BE2C (cell line): ENCODE results near the gene CDK5R2.

Source experiments
- DNase-seq: peaks from one replicate; pipeline ENCODE4 v3.0.0-alpha.2; 2020
- H3K27me3 ChIP-seq: fragments of 250-450 bp; sonication (Bioruptor Pico); 2 replicates; pipeline ENCODE4 v1.5.1; 2020; ENCODE audit warnings: mild to moderate bottlenecking
- H3K36me3 ChIP-seq: fragments of 250-450 bp; sonication (Bioruptor Pico); 2 replicates; pipeline ENCODE4 v1.5.1; 2020; ENCODE audit warnings: mild to moderate bottlenecking
- H3K4me1 ChIP-seq: fragments of 250-450 bp; sonication (Bioruptor Pico); 2 replicates; pipeline ENCODE4 v1.5.1; 2020
- H3K4me3 ChIP-seq: 2 replicates; pipeline ENCODE4 v1.5.1; 2011; ENCODE audit warnings: low read depth, low read length
- H3K9me3 ChIP-seq: fragments of 250-450 bp; sonication (Bioruptor Pico); 2 replicates; pipeline ENCODE4 v1.5.1; 2020
- CTCF ChIP-seq: IDR thresholded peaks from 2 replicates; pipeline ENCODE4 v1.5.1; 2012; ENCODE audit warnings: mild to moderate bottlenecking, low read depth, low read length

CDK5R2 gene

GRCh38 chr2:219001577-219002394 lies 42.3 kb downstream of the CDK5R2 start:
- no peak for TF ChIP-seq CTCF
- no peaks in the 10 kb centered on the region for H3K36me3 ChIP-seq
- no peaks in the 10 kb centered on the region for H3K27me3 ChIP-seq
- H3K4me1 ChIP-seq, result peaks cover 43% of the 10 kb centered on the region
- peak; percentile 86 for DNase-seq
- H3K4me3 ChIP-seq, result peak overlapping the region; percentile 76
- no peaks in the 10 kb centered on the region for H3K9me3 ChIP-seq

- Histone ChIP-seq H3K9me3 (no peaks in the 10 kb centered on the region), H3K4me3 (peak overlapping the region; percentile 76), H3K27me3 (no peaks in the 10 kb centered on the region), H3K4me1 (peaks cover 36% of the 10 kb centered on the region), H3K36me3 (no peaks in the 10 kb centered on the region)
- peak; percentile 95 for DNase-seq
- peak; percentile 68 for TF ChIP-seq CTCF
Measured at GRCh38 chr2:219002395-219003266, 43.2 kb downstream of the CDK5R2 start.

- peak overlapping the region; percentile 76 for H3K4me3 ChIP-seq
- no peaks in the 10 kb centered on the region for H3K36me3 ChIP-seq
- H3K27me3 ChIP-seq, result no peaks in the 10 kb centered on the region
- H3K4me1 ChIP-seq, result peaks cover 30% of the 10 kb centered on the region
- H3K9me3 ChIP-seq, result no peaks in the 10 kb centered on the region
- no peak for TF ChIP-seq CTCF
- DNase-seq, result no peak
Measured at GRCh38 chr2:219003267-219003634, 43.8 kb downstream of the CDK5R2 start.

- Histone ChIP-seq H3K9me3 (no peaks in the 10 kb centered on the region), H3K27me3 (no peaks in the 10 kb centered on the region), H3K4me1 (peaks cover 25% of the 10 kb centered on the region), H3K4me3 (no peak overlapping the region), H3K36me3 (no peaks in the 10 kb centered on the region)
- TF ChIP-seq CTCF, result no peak
- no peak for DNase-seq
Measured at GRCh38 chr2:219003979-219004378, 44.5 kb downstream of the CDK5R2 start.

GRCh38 chr2:219009294-219009693 lies 49.8 kb downstream of the CDK5R2 start:
- no peaks in the 10 kb centered on the region for H3K27me3 ChIP-seq

More at GRCh38 chr2:219009294-219009693, 49.8 kb downstream of the CDK5R2 start:
- H3K4me1 ChIP-seq, result no peaks in the 10 kb centered on the region
- no peaks in the 10 kb centered on the region for H3K36me3 ChIP-seq
- TF ChIP-seq CTCF, result no peak
- H3K9me3 ChIP-seq, result no peaks in the 10 kb centered on the region
- no peak overlapping the region for H3K4me3 ChIP-seq
- no peak for DNase-seq
